ENCODE results near the gene OGFOD1. TPM values are rescaled to one million over a fixed set of nuclear protein-coding genes. Genes with fewer than 3 reads are reported as not detected.

The OGFOD1 gene
- total and polyA plus RNA-seq, 2 experiments from 2014 or later, result 74.5 to 76.3 TPM

DNA sequence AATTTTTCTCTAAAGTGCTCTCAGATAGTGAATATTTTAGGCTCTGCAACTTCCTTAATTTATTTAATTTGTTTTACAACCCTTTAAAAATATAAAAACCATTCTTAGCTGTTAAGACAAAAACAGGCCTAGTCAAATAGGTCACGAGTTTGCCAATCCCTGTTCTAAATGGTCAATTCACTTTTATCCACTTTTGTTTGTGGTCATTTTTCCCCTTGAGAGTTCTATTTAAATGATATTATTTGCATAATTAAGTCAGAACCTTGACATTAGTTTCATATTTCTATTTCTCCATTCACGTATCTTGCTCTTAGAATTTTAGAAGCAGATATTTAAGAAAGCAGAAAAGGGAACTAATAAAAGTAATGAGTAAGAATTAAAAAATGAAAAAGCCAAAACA is 30.0 kb upstream of the OGFOD1 start:
- no peaks in the 10 kb centered on the region for H3K9me3 Mint-ChIP-seq
- H4K20me1 ChIP-seq (replicated peaks; ENCODE audit: insufficient read depth), result peaks cover 27% of the 10 kb centered on the region
- peaks cover 21% of the 10 kb centered on the region for H3K27me3 Mint-ChIP-seq (ENCODE audit: insufficient read depth, low read depth, poor library complexity)
- DNase-seq (ENCODE audit: low spot score) (no peak), ATAC-seq (no peak)
- H3F3A ChIP-seq (replicated peaks; ENCODE audit: low read depth), result peaks cover 5% of the 10 kb centered on the region
- H3K4me3 Mint-ChIP-seq, result no peak overlapping the region
- no peak overlapping the region for H2AFZ ChIP-seq
- H3K36me3 Mint-ChIP-seq (ENCODE audit: low read depth), result no peaks in the 10 kb centered on the region
- no peak overlapping the region for H3K4me3 ChIP-seq
- no peak overlapping the region for H3K27ac ChIP-seq (ENCODE audit: low read depth)
- H3K4me1 Mint-ChIP-seq, result peaks cover 38% of the 10 kb centered on the region
- peaks cover 32% of the 10 kb centered on the region for H3K4me1 ChIP-seq (ENCODE audit: insufficient read depth)
- peaks cover 80% of the 10 kb centered on the region for H3K79me2 ChIP-seq (replicated peaks; ENCODE audit: insufficient read depth)
- no peak overlapping the region for H3K4me2 ChIP-seq
- peaks cover 15% of the 10 kb centered on the region for H3K27me3 ChIP-seq (ENCODE audit: insufficient read depth)
- H3K9me2 ChIP-seq (ENCODE audit: insufficient read depth), result peaks cover 3% of the 10 kb centered on the region; the same call in 1 of the 2 replicates
- no peak overlapping the region for H3K27ac Mint-ChIP-seq
- H3K36me3 ChIP-seq (ENCODE audit: insufficient read depth), result no peaks in the 10 kb centered on the region
- no peak for TF ChIP-seq ZNF331 (CRISPR knock-in tag; IDR thresholded peaks at IDR 0.05; ENCODE audit: low read depth)
- TF ChIP-seq ZNF114 (CRISPR knock-in tag; IDR thresholded peaks at IDR 0.05), result no peak
- no peak for TF ChIP-seq CREB1 (CRISPR knock-in tag; IDR thresholded peaks at IDR 0.05; ENCODE audit: low read depth)
- no peak for TF ChIP-seq STAT1 (IDR thresholded peaks at IDR 0.05; ENCODE audit: unreplicated experiment)
- no peak for TF ChIP-seq ZNF462 (CRISPR knock-in tag; IDR thresholded peaks at IDR 0.05)
- no peak for TF ChIP-seq EZH2 (IDR thresholded peaks at IDR 0.05; ENCODE audit: low read depth, unreplicated experiment)
- TF ChIP-seq JUNB (IDR thresholded peaks at IDR 0.05; ENCODE audit: unreplicated experiment), result no peak
